GM21737 (cell line): ENCODE measurements around the gene GGT7.
"Not testable (repeated sequence)": the region's sequence is repeated elsewhere in the genome, so short reads cannot be mapped to it uniquely, and the experiment has no call there.

Experiments
- ATAC-seq: cut with Tn5 transposase; IDR thresholded peaks from one replicate; pipeline ENCODE4 v1.9.1; 2021; ENCODE audit warnings: mild to moderate bottlenecking, moderate library complexity; ENCODE audit not compliant: unreplicated experiment

GGT7 gene

GRCh38 chr20:34883809-34884208, 11.2 kb upstream of the GGT7 start:
- ATAC-seq = no peak

DNA sequence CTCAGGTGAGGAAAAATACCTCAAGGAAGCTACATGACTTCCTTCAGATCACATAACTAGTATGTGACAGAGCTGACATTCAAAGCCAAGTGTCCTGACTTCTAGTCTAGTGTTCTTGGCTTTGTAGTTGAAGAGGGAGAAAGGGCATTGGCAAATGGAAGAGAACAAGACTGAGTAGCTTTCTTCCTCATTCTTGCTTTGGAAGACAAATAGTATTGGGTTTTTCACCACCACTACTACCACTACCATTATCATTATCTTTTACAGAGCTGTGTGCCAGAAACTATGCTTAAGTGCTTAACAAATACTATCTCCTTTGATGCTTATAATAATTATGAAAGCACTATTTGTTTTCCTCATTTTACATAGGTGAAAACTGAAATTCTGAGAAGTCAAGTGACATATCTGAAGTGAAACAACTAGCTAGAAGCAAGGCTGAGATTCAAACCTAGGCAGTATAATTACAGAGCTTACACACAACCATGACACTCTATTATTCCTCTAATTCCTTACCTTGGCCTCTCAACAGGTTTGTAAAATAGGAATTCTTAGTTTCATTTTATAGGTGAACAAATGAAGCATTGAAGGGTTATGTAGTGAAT, 10.5 kb upstream of the GGT7 start:
- ATAC-seq = no peak

GRCh38 chr20:34881689-34882088, 9.0 kb upstream of the GGT7 start:
- no peak for ATAC-seq

GRCh38 chr20:34880971-34881370, 8.3 kb upstream of the GGT7 start:
- not testable (repeated sequence) for ATAC-seq

DNA sequence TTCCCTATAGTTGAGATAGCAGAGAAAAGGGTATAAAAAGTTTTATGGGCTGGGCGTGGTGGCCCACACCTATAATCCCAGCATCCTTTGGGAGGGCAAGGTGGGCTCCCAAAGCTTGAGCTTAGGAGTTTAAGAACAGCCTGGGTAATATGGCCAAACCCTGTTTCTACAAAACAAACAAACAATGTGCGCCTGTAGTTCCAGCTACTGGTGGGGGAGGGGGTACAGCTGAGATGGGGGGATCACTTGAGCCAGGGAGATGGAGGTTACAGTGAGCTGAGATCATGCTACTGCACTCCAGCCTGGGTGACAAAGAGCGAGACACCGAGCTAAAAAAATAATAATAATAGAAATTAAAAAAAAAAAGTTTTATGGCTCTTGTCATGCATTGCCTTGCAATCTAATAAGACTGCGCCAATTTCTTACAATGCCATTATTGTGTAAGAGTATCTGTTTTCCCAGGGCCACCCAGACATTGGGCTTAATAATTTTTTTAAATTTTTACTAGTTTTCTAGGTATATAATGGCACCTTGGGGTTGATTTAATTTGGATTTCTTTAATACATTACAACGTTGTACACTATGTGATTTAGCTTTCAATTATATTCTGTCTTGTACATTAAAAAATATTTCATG, 7.7 kb upstream of the GGT7 start:
- no peak for ATAC-seq

- ATAC-seq = peak; percentile 63
Measured at GRCh38 chr20:34876406-34877282, 4.0 kb upstream of the GGT7 start, which contains the start of gene ACSS2. TSS of gene ACSS2 (plus strand) at chr20:34876612. CDS start at chr20:34876646, 34 bp downstream.

GRCh38 chr20:34875642-34876405, 3.2 kb upstream of the GGT7 start:
- ATAC-seq = peak; percentile 65

- ATAC-seq = no peak
Measured at GRCh38 chr20:34874094-34874654, 1.5 kb upstream of the GGT7 start.

DNA sequence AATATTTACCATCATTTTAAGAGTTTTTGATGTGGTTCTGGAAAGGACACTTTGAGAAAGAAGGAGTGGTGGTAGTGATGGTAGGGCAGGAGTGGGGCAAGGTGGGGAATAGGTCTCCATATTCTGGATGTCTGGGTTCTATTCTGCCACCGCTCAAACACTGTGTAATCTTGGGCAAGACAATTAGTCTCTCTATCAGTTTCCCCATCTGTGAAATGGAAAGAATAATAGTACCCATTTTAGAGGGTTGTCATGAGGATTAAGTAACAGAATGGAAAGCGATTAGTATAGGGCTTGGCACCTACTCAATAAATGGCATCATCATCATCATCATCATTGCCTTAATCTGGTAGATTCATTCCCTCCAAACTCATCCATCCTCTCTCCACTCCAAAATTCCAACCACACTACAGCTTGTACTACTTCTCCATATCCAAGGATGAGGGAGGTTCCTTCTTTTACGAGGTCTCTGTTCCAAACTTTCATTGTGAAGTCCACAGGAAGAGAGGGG, 982 bp upstream of the GGT7 start:
- no peak for ATAC-seq

DNA sequence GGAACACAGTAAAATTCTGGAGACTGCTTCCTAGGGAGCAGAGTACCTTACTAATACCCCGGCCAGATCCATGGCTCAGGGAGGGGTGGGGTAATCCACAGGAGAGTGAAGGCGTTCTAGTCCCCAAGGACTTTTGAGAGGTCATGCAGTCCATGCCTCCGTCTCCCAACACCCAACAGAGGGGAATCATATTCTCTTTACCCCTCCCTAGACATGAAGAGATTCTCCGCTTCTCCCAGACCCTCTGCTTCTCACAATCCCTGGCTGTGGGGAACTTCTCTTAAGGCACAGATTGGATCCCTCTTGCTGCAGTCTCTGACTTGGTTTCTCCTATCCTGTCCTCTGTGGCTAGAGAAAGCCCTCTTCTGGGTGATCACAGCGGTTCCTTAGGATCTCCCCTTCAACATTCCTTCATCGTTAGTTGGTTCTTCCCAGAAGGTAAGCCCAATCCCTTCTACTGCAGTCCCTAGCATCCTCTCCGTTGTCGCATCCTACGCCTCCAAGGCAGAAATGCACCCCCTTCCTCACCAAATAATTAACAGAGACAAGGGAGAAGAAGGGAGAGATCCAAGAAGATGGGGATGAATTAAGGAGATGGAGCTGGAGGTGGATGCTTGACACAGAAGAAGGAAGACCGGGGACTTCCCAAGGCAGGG, 562 bp downstream of the GGT7 start:
- ATAC-seq = no peak

GRCh38 chr20:34871320-34871926, 1.2 kb downstream of the GGT7 start:
- ATAC-seq = no peak

GRCh38 chr20:34864216-34864615, 8.4 kb downstream of the GGT7 start:
- ATAC-seq = no peak

- ATAC-seq = no peak
Measured at GRCh38 chr20:34863421-34863965, 9.2 kb downstream of the GGT7 start.

- ATAC-seq = no peak
Measured at GRCh38 chr20:34862724-34863123, 9.9 kb downstream of the GGT7 start.

GRCh38 chr20:34861386-34862084, 11.1 kb downstream of the GGT7 start:
- no peak for ATAC-seq

- no peak for ATAC-seq
Measured at GRCh38 chr20:34859826-34860545, 12.7 kb downstream of the GGT7 start.

- ATAC-seq = no peak
Measured at GRCh38 chr20:34859367-34859766, 13.3 kb downstream of the GGT7 start.

DNA sequence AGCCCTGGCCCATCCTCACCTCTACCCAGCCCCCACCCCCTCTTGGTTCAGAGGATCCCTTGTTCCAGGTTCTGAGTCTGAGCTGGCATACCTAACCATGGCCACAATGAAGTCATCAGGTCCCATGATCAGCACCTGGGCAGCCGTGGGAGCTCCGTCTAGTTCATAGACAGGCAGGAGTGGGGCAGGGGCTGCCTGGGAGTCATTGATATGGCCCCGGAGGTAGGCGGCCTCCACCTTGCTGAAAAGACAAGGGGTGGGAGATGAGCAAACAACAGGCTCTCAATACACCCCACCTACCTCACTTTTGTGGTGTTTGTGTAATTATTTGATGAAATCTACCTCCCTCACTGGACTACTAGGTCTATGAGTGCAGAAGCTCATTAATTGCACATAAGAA, 20.4 kb downstream of the GGT7 start:
- no peak for ATAC-seq
